ENCODE measurements around the gene LRRC63.

LRRC63 gene

DNA sequence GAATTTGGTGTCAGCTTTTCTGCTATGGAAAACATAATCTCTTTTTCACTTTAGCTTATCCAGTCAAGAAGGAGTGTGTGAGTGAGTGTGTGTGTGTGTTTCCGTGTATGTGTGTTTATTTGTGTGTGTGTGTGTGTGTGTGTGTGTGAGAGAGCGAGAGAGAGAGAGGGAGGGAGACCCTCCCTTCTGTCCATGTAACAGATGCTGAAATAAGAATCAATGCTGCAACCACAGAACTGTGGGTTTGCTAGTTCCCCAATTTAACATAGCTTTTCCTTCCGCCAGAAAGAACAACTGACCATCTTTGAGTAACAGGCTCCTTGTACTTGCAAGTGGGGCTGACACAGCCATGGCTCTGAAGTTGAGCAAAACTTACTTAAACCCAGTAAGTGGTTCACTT, 35.0 kb upstream of the LRRC63 start:
- H3K27ac ChIP-seq, result no peak overlapping the region

DNA sequence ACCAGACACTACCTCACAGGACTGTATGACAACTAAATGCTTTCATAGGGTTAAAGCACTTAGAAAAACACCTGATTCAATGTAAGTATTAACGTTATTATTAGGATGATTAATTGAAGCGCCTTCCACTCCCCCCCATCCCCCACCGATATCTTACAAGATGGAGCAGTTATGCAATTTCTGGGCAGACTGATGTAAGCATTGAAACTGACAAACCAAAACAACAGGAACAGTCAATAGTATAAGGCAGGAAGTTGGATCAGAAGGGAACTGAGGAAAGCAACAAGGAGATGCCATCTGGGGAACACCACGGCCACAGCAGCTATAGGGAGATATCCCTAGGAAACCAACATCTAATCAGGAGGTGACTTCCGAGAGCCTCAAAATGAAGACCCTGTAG, 33.6 kb upstream of the LRRC63 start:
- TF ChIP-seq, protein P1, sequence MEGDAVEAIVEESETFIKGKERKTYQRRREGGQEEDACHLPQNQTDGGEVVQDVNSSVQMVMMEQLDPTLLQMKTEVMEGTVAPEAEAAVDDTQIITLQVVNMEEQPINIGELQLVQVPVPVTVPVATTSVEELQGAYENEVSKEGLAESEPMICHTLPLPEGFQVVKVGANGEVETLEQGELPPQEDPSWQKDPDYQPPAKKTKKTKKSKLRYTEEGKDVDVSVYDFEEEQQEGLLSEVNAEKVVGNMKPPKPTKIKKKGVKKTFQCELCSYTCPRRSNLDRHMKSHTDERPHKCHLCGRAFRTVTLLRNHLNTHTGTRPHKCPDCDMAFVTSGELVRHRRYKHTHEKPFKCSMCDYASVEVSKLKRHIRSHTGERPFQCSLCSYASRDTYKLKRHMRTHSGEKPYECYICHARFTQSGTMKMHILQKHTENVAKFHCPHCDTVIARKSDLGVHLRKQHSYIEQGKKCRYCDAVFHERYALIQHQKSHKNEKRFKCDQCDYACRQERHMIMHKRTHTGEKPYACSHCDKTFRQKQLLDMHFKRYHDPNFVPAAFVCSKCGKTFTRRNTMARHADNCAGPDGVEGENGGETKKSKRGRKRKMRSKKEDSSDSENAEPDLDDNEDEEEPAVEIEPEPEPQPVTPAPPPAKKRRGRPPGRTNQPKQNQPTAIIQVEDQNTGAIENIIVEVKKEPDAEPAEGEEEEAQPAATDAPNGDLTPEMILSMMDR (conservative IDR thresholded peaks at IDR 0.05), result no peak
- TF ChIP-seq ZFX (IDR thresholded peaks at IDR 0.05), result no peak
- H3K27ac ChIP-seq, result no peak overlapping the region

More for the DNA sequence above, 35.0 kb upstream of the LRRC63 start:
- TF ChIP-seq ZFX (IDR thresholded peaks at IDR 0.05), result no peak
- TF ChIP-seq, protein P1 (conservative IDR thresholded peaks at IDR 0.05), result no peak

DNA sequence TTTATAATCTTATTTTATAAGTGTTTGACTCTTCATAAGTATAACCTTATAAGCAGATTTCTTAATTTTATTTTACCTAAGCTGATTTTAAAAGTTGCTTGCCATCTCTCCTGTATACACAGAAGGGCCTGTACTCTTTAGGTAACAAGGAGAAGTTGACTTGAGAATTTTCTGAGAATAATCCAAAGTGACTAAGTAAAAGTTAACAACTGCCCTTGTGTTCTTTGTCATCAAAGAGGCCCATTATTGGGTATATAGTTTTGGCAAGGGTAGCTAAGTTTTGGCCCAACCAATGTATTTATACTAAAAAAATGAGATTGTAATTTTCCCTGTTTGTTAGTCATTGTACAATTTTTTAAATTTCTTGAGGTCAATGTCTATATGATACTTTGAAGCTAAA, 32.9 kb upstream of the LRRC63 start:
- H3K27ac ChIP-seq, result no peak overlapping the region
- TF ChIP-seq, protein P1 (conservative IDR thresholded peaks at IDR 0.05), result no peak
- no peak for TF ChIP-seq ZFX (IDR thresholded peaks at IDR 0.05)

DNA sequence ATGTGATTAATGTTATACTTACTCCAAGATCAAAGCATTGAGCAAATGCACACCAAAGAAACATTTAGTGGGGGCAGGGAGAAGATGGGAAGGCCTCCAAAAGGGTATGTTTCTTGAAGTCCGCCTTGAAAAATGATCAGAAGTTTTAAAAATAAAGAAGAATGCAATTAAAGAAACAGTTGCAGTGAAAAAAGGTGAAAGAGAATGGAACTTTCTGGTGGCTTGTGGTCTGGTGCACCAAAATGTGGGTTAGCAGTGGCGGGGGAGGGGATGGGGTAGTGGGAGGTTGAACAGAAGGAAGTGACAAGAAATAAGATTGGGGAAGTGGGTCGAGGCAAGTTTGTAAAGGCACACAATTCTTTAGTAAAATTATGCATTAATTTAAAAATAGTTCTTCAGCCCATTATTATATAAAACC, 32.2 kb upstream of the LRRC63 start:
- TF ChIP-seq ZFX (IDR thresholded peaks at IDR 0.05), result no peak
- TF ChIP-seq, protein P1 (conservative IDR thresholded peaks at IDR 0.05), result no peak
- no peak overlapping the region for H3K27ac ChIP-seq

DNA sequence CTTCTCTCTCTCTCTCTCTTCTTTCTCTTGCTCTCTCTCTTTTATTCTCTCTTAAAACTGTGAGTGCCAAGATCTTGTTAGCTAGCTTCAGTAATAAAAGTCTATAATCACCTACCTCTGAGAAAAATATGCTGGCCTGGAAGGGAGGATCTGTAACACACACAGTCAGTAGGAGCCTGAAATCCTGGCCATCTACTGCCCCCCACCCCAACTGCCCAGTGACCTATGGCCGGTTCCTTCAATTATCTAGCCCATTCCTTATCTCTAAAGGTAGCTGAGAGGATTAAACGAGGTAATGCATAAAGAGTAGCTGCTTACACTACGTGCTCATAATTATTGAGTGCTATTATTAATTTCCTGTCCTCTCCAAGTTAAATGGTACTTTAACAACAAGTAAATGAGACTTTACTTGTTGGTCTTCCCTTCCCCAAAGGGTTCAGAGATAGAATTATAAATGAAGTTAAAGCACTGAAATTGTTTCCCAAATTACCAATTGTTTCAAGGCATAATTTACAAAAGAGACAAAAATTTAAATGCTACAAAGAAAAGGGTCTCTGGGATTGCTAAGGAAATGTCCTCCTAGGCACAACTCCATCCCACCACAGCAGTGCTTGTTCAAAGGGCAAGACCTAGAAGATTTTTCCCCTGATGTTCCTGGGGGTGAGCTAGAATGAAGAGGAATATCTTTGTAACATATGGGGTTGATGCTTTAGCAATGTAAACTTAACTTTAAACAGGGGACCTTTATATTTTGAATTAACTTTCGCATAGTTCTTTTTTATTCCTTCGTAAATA, 31.6 kb upstream of the LRRC63 start:
- TF ChIP-seq, protein P1 (conservative IDR thresholded peaks at IDR 0.05), result no peak
- H3K27ac ChIP-seq, result no peak overlapping the region

DNA sequence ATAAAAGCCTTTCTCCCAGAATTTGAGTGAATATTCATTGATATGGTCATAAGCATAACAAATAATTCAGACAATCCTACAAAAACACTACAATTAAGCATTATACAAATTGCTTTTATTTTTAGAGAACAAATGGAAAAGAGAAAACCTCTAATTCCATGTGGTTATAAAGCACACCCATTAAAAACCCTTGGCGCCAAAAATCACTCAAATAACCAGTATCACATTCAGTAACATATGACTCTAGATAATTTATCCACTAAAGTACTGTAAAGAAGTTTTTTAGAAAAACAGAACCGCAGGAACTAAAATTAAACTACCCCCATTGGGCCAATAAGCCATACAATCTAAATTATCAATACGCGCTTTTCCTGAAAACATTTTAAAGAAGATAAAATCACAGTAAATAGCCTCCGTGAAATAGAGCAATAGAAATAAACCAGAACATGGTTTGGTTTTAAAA, 30.3 kb upstream of the LRRC63 start:
- no peak for TF ChIP-seq ZFX (IDR thresholded peaks at IDR 0.05)
- TF ChIP-seq, protein P1 (conservative IDR thresholded peaks at IDR 0.05), result no peak
- H3K27ac ChIP-seq, result peak overlapping the region; percentile 20; the same call in 1 of the 2 replicates

- TF ChIP-seq ZFX (IDR thresholded peaks at IDR 0.05), result no peak
- TF ChIP-seq, protein P1 (conservative IDR thresholded peaks at IDR 0.05), result no peak
- H3K27ac ChIP-seq, result peak within 1 kb of the TSS; percentile 24
Measured at GRCh38 chr13:46181840-46182490, 29.8 kb upstream of the LRRC63 start, which contains the start of gene LCP1. LCP1 (minus strand) TSS chr13:46182177; CDS start chr13:46159662, 22,515 bp downstream.
